Measurements from ENCODE around the gene ALKBH3. TPM values are rescaled to one million over a fixed set of nuclear protein-coding genes. Genes with fewer than 3 reads are reported as not detected.

The ALKBH3 gene
- 10 to 100 TPM; 28.7 to 33.3 TPM for total RNA-seq

GRCh38 chr11:43880640-43881159 is at the start of gene ALKBH3:
Gene ALKBH3, plus strand, starts transcription at chr11:43880831. Its CDS starts 1,822 bp downstream, at chr11:43882653.

Other genes with a start within 250 kb of the ALKBH3 start
- 10 to 100 TPM; 40.9 to 45.2 TPM for gene HSD17B12, start 200.1 kb upstream of the ALKBH3 start, total RNA-seq
- under 1 TPM; 0.41 to 0.68 TPM for gene C11orf96, start 61.8 kb downstream of the ALKBH3 start, total RNA-seq
- gene ACCSL, start 167.2 kb downstream of the ALKBH3 start, total RNA-seq, result not detected
- gene ACCS, start 185.4 kb downstream of the ALKBH3 start, total RNA-seq, result 10 to 100 TPM; 51.9 to 52.3 TPM
- 10 to 100 TPM; 24.6 to 27.6 TPM for gene EXT2, start 214.8 kb downstream of the ALKBH3 start, total RNA-seq